ENCODE results near the gene ANKRD18B. TPM values are rescaled to one million over a fixed set of nuclear protein-coding genes. Genes with fewer than 3 reads are reported as not detected.
"Not testable (repeated sequence)": the region's sequence is repeated elsewhere in the genome, so short reads cannot be mapped to it uniquely, and the experiment has no call there.

Gene ANKRD18B
- total and polyA plus RNA-seq, 2 of the 8 experiments (the other 6 are each of a cell fraction or from before 2014, with no cell fraction given) = 1.6 to 13.8 TPM

- H3K4me2 ChIP-seq (ENCODE audit: insufficient read depth in 1 of 2, low read depth in 2 of 2, low read length in 2 of 2); DNase-seq (ENCODE audit: low read depth in 1 of 2, low spot score in 2 of 2); H3K79me1 ChIP-seq (ENCODE audit: low read depth, low read length); H2BK5ac ChIP-seq (ENCODE audit: low read depth, low read length); H4K20me1 ChIP-seq (replicated peaks in 1 of 2; ENCODE audit: control insufficient read depth in 1 of 2, insufficient read depth in 2 of 2, low read length in 2 of 2); H2BK12ac ChIP-seq (ENCODE audit: low read depth, low read length); H2BK20ac ChIP-seq (ENCODE audit: low read length); CTCF ChIA-PET (ENCODE audit: partially characterized antibody); H4K91ac ChIP-seq (replicated peaks; ENCODE audit: insufficient read length, low read length); H3K23ac ChIP-seq (ENCODE audit: insufficient read length); H3K27ac ChIP-seq (ENCODE audit: low read depth, low read length); H3K36me3 ChIP-seq (ENCODE audit: control insufficient read depth in 2 of 4, insufficient read depth in 4 of 4, low read length in 3 of 4); H3K9ac ChIP-seq (replicated peaks in 1 of 4; ENCODE audit: extremely low read depth in 1 of 4, low read depth in 3 of 4, low read length in 3 of 4); H3K14ac ChIP-seq (ENCODE audit: insufficient read length); H3K4me3 ChIP-seq (ENCODE audit: extremely low read depth in 1 of 4, insufficient read depth in 2 of 4, low read depth in 3 of 4, low read length in 4 of 4); H4K5ac ChIP-seq (ENCODE audit: insufficient read length, low read depth, low read length); H3K18ac ChIP-seq (ENCODE audit: extremely low read depth, low read length); H2AK5ac ChIP-seq (ENCODE audit: low read depth, low read length); H3K56ac ChIP-seq (replicated peaks; ENCODE audit: insufficient read length, low read depth, low read length); FAIRE-seq; H3K4me1 ChIP-seq (replicated peaks in 1 of 4; ENCODE audit: control insufficient read depth in 3 of 4, insufficient read depth in 4 of 4, low read length in 3 of 4); H3K23me2 ChIP-seq (ENCODE audit: low read depth, low read length); H3K79me2 ChIP-seq (ENCODE audit: control insufficient read depth in 1 of 2, insufficient read depth in 2 of 2, low read length in 2 of 2); H4K8ac ChIP-seq (ENCODE audit: extremely low read depth, insufficient read depth, low read length); H2AFZ ChIP-seq (ENCODE audit: low read length); H3K27me3 ChIP-seq (replicated peaks in 1 of 4; ENCODE audit: control insufficient read depth in 3 of 4, extremely low read depth in 1 of 4, insufficient read depth in 3 of 4, low read length in 3 of 4); H3K4ac ChIP-seq (replicated peaks; ENCODE audit: insufficient read length, low read depth, low read length); POLR2A ChIA-PET (ENCODE audit: partially characterized antibody); H2BK120ac ChIP-seq (replicated peaks; ENCODE audit: low read depth, low read length); H3K9me3 ChIP-seq (ENCODE audit: insufficient read depth in 2 of 2, low read depth in 1 of 2, low read length in 1 of 2); H2BK15ac ChIP-seq (ENCODE audit: low read length): not testable (repeated sequence)
- 85% methylated on average over 2 of the region's 2 CpGs; no CpG with 5 or more reads in 1 of the 2 experiments for WGBS, 2 experiments (ENCODE audit: extremely low coverage in 1 of 2, insufficient coverage in 1 of 2, insufficient read length in 1 of 2, insufficient replicate concordance in 2 of 2, low coverage in 1 of 2, low lambda C conversion rate in 2 of 2, missing lambda C conversion rate in 1 of 2)
Observed at GRCh38 chr9:33582686-33583085, 58.6 kb downstream of the ANKRD18B start.

- H2AFZ ChIP-seq (ENCODE audit: low read length); H2BK20ac ChIP-seq (ENCODE audit: low read length); H3K23me2 ChIP-seq (ENCODE audit: low read depth, low read length); FAIRE-seq; H3K27ac ChIP-seq (ENCODE audit: low read depth, low read length); H4K8ac ChIP-seq (ENCODE audit: extremely low read depth, insufficient read depth, low read length); H3K79me1 ChIP-seq (ENCODE audit: low read depth, low read length); H3K18ac ChIP-seq (ENCODE audit: extremely low read depth, low read length); H2AK5ac ChIP-seq (ENCODE audit: low read depth, low read length); H3K56ac ChIP-seq (replicated peaks; ENCODE audit: insufficient read length, low read depth, low read length); H3K4ac ChIP-seq (replicated peaks; ENCODE audit: insufficient read length, low read depth, low read length); H3K27me3 ChIP-seq (replicated peaks in 1 of 4; ENCODE audit: control insufficient read depth in 3 of 4, extremely low read depth in 1 of 4, insufficient read depth in 3 of 4, low read length in 3 of 4); H3K79me2 ChIP-seq (ENCODE audit: control insufficient read depth in 1 of 2, insufficient read depth in 2 of 2, low read length in 2 of 2); H3K9me3 ChIP-seq (ENCODE audit: insufficient read depth in 2 of 2, low read depth in 1 of 2, low read length in 1 of 2); H2BK120ac ChIP-seq (replicated peaks; ENCODE audit: low read depth, low read length); H4K5ac ChIP-seq (ENCODE audit: insufficient read length, low read depth, low read length); H3K9ac ChIP-seq (replicated peaks in 1 of 4; ENCODE audit: extremely low read depth in 1 of 4, low read depth in 3 of 4, low read length in 3 of 4); H3K4me3 ChIP-seq (ENCODE audit: extremely low read depth in 1 of 4, insufficient read depth in 2 of 4, low read depth in 3 of 4, low read length in 4 of 4); H3K4me1 ChIP-seq (replicated peaks in 1 of 4; ENCODE audit: control insufficient read depth in 3 of 4, insufficient read depth in 4 of 4, low read length in 3 of 4); H2BK12ac ChIP-seq (ENCODE audit: low read depth, low read length); H3K23ac ChIP-seq (ENCODE audit: insufficient read length); H3K14ac ChIP-seq (ENCODE audit: insufficient read length); DNase-seq (ENCODE audit: low read depth in 1 of 2, low spot score in 2 of 2); H4K20me1 ChIP-seq (replicated peaks in 1 of 2; ENCODE audit: control insufficient read depth in 1 of 2, insufficient read depth in 2 of 2, low read length in 2 of 2); H3K36me3 ChIP-seq (ENCODE audit: control insufficient read depth in 2 of 4, insufficient read depth in 4 of 4, low read length in 3 of 4); H4K91ac ChIP-seq (replicated peaks; ENCODE audit: insufficient read length, low read length); H2BK5ac ChIP-seq (ENCODE audit: low read depth, low read length); H2BK15ac ChIP-seq (ENCODE audit: low read length); H3K4me2 ChIP-seq (ENCODE audit: insufficient read depth in 1 of 2, low read depth in 2 of 2, low read length in 2 of 2); POLR2A ChIA-PET (ENCODE audit: partially characterized antibody): not testable (repeated sequence)
- whole genome bisulfite sequencing, 2 experiments (ENCODE audit: extremely low coverage in 1 of 2, insufficient coverage in 1 of 2, insufficient read length in 1 of 2, insufficient replicate concordance in 2 of 2, low coverage in 1 of 2, low lambda C conversion rate in 2 of 2, missing lambda C conversion rate in 1 of 2) = 100% methylated on average over 1 of the region's 1 CpG; no CpG with 5 or more reads in 1 of the 2 experiments
- CTCF ChIA-PET (ENCODE audit: partially characterized antibody) = interaction anchor here (0.6 kb wide), 1 partner anchor 1301 kb away, joined by 3 read pairs; no protein-coding TSS in a partner anchor
Observed at GRCh38 chr9:33586128-33586527, 62.1 kb downstream of the ANKRD18B start.
